H1 (cell line): ENCODE results near the gene SLC28A1. TPM values are rescaled to one million over a fixed set of nuclear protein-coding genes. Genes with fewer than 3 reads are reported as not detected.
A peak's percentile ranks its signal among the peaks of the same experiment; 100 is the strongest.

ENCODE experiments used
- CTCF ChIA-PET: fragments of 300-600 bp; sonication (Branson Sonifier 250); formaldehyde crosslinking; loops from one replicate; lab custom pipeline; 2021; ENCODE audit not compliant: partially characterized antibody; lab: Charles Lee
- POLR2A ChIA-PET: fragments of 300-600 bp; sonication (Branson Sonifier 250); formaldehyde crosslinking; loops from one replicate; lab custom pipeline; 2021; ENCODE audit warnings: inconsistent platforms; ENCODE audit not compliant: partially characterized antibody; lab: Charles Lee
- DNase-seq, 2 experiments: peaks; one replicate each; pipeline versions ENCODE4 v3.0.0 to v3.0.0-alpha.2; 2010 to 2022; ENCODE audit warnings: low spot score in 2 of 2, low read depth in 1 of 2, mixed read lengths in 1 of 2
- FAIRE-seq: peaks from 2 replicates; lab custom pipeline; 2011; peaks lifted over from hg19 to GRCh38; lab: Jason Lieb, UNC
- H2AFZ ChIP-seq: 2 replicates; pipeline ENCODE4 v1.8.1; 2012; ENCODE audit warnings: low read length, inconsistent platforms
- H2AK5ac ChIP-seq: 2 replicates; pipeline ENCODE4 v1.6.1; 2013; ENCODE audit warnings: low read depth, low read length
- H2BK120ac ChIP-seq: replicated peaks from 2 replicates; pipeline ENCODE3; 2013; ENCODE audit warnings: low read depth, low read length, inconsistent platforms
- H2BK12ac ChIP-seq: 2 replicates; pipeline ENCODE4 v1.6.1; 2013; ENCODE audit warnings: low read depth, low read length
- H2BK15ac ChIP-seq: 2 replicates; pipeline ENCODE4 v1.6.1; 2013; ENCODE audit warnings: low read length
- H2BK20ac ChIP-seq: 2 replicates; pipeline ENCODE4 v1.6.1; 2013; ENCODE audit warnings: low read length
- H2BK5ac ChIP-seq: 2 replicates; pipeline ENCODE4 v1.6.1; 2013; ENCODE audit warnings: low read depth, low read length
- H3K14ac ChIP-seq: 2 replicates; pipeline ENCODE4 v1.6.1; 2013; ENCODE audit warnings: inconsistent platforms; ENCODE audit not compliant: insufficient read length
- H3K18ac ChIP-seq: 2 replicates; pipeline ENCODE4 v1.6.1; 2013; ENCODE audit warnings: low read length; ENCODE audit errors: extremely low read depth
- H3K23ac ChIP-seq: 2 replicates; pipeline ENCODE4 v1.6.1; 2013; ENCODE audit warnings: inconsistent platforms; ENCODE audit not compliant: insufficient read length
- H3K23me2 ChIP-seq: 2 replicates; pipeline ENCODE4 v1.6.1; 2013; ENCODE audit warnings: low read depth, low read length
- H3K27ac ChIP-seq: 2 replicates; pipeline ENCODE4 v1.6.1; 2011; ENCODE audit warnings: low read depth, low read length, inconsistent platforms
- H3K27me3 ChIP-seq, 4 experiments: replicated peaks in 1 of 4; 1 replicate in 1 of 4; 2 replicates in 3 of 4; pipeline versions ENCODE4 v1.6.1 to v1.8.1; 2011 to 2013; ENCODE audit warnings: low read length in 3 of 4, mild to moderate bottlenecking in 3 of 4, inconsistent platforms in 2 of 4, mixed read lengths in 2 of 4, moderate library complexity in 1 of 4; ENCODE audit not compliant: control insufficient read depth in 3 of 4, insufficient read depth in 3 of 4; ENCODE audit errors: extremely low read depth in 1 of 4
- H3K36me3 ChIP-seq, 4 experiments: 2 replicates each; pipeline versions ENCODE4 v1.6.1 to v1.8.1; 2011 to 2013; ENCODE audit warnings: mild to moderate bottlenecking in 4 of 4, low read length in 3 of 4, moderate library complexity in 2 of 4, control low read depth in 1 of 4, inconsistent platforms in 1 of 4; ENCODE audit not compliant: insufficient read depth in 4 of 4, control insufficient read depth in 2 of 4
- H3K4ac ChIP-seq: replicated peaks from 2 replicates; pipeline ENCODE3; 2013; ENCODE audit warnings: low read length, low read depth, mixed read lengths, inconsistent platforms; ENCODE audit not compliant: insufficient read length
- H3K4me1 ChIP-seq, 4 experiments: replicated peaks in 1 of 4; 1 replicate in 1 of 4; 2 replicates in 3 of 4; pipeline versions ENCODE4 v1.6.1 to v1.8.1; 2011 to 2013; ENCODE audit warnings: low read length in 3 of 4, inconsistent platforms in 2 of 4, mixed read lengths in 1 of 4; ENCODE audit not compliant: insufficient read depth in 4 of 4, control insufficient read depth in 3 of 4
- H3K4me2 ChIP-seq, 2 experiments: 2 replicates each; pipeline versions ENCODE4 v1.6.1 to v1.8.1; 2011 to 2013; ENCODE audit warnings: low read depth in 2 of 2, low read length in 2 of 2, control low read depth in 1 of 2, inconsistent platforms in 1 of 2, mild to moderate bottlenecking in 1 of 2; ENCODE audit not compliant: insufficient read depth in 1 of 2
- H3K4me3 ChIP-seq, 4 experiments: fragments of 200-600, 300-600 bp in 1 of 4; sonication (generic), shearing (Covaris generic), sonication (Bioruptor Twin) in 1 of 4; 2 replicates each; pipeline versions ENCODE4 v1.5.1 to v1.8.1; 2011 to 2016; ENCODE audit warnings: low read length in 4 of 4, low read depth in 3 of 4, control low read depth in 2 of 4, inconsistent platforms in 2 of 4, mild to moderate bottlenecking in 2 of 4, mixed read lengths in 1 of 4, moderate library complexity in 1 of 4; ENCODE audit not compliant: insufficient read depth in 2 of 4; ENCODE audit errors: extremely low read depth in 1 of 4
- H3K56ac ChIP-seq: replicated peaks from 2 replicates; pipeline ENCODE3; 2013; ENCODE audit warnings: low read depth, mild to moderate bottlenecking, mixed read lengths, low read length, inconsistent platforms; ENCODE audit not compliant: insufficient read length
- H3K79me1 ChIP-seq: 2 replicates; pipeline ENCODE4 v1.6.1; 2013; ENCODE audit warnings: low read depth, low read length, control low read depth
- H3K79me2 ChIP-seq, 2 experiments: 2 replicates each; pipeline versions ENCODE4 v1.6.1 to v1.8.1; 2012 to 2013; ENCODE audit warnings: low read length in 2 of 2, mild to moderate bottlenecking in 2 of 2, inconsistent platforms in 1 of 2; ENCODE audit not compliant: insufficient read depth in 2 of 2, control insufficient read depth in 1 of 2
- H3K9ac ChIP-seq, 4 experiments: replicated peaks in 1 of 4; 1 replicate in 1 of 4; 2 replicates in 3 of 4; pipeline versions ENCODE4 v1.6.1 to v1.8.1; 2011 to 2013; ENCODE audit warnings: low read depth in 3 of 4, low read length in 3 of 4, control low read depth in 2 of 4, mild to moderate bottlenecking in 2 of 4, moderate library complexity in 2 of 4, inconsistent platforms in 1 of 4; ENCODE audit errors: extremely low read depth in 1 of 4
- H3K9me3 ChIP-seq, 2 experiments: 2 replicates each; pipeline versions ENCODE4 v1.6.1 to v1.8.1; 2012 to 2013; ENCODE audit warnings: mild to moderate bottlenecking in 2 of 2, moderate library complexity in 2 of 2, control low read depth in 1 of 2, inconsistent platforms in 1 of 2, low read depth in 1 of 2, low read length in 1 of 2, mixed read lengths in 1 of 2; ENCODE audit not compliant: insufficient read depth in 2 of 2
- H4K20me1 ChIP-seq, 2 experiments: replicated peaks in 1 of 2; 2 replicates each; pipeline versions ENCODE3 to v1.8.1; 2011 to 2013; ENCODE audit warnings: inconsistent platforms in 2 of 2, low read length in 2 of 2, mild to moderate bottlenecking in 1 of 2; ENCODE audit not compliant: insufficient read depth in 2 of 2, control insufficient read depth in 1 of 2
- H4K5ac ChIP-seq: 2 replicates; pipeline ENCODE4 v1.6.1; 2013; ENCODE audit warnings: low read length, low read depth, mixed read lengths, inconsistent platforms; ENCODE audit not compliant: insufficient read length
- H4K8ac ChIP-seq: 2 replicates; pipeline ENCODE4 v1.8.0; 2013; ENCODE audit warnings: mild to moderate bottlenecking, moderate library complexity, low read length, inconsistent platforms; ENCODE audit not compliant: insufficient read depth; ENCODE audit errors: extremely low read depth
- H4K91ac ChIP-seq: replicated peaks from 2 replicates; pipeline ENCODE3; 2013; ENCODE audit warnings: low read length, mixed read lengths, inconsistent platforms; ENCODE audit not compliant: insufficient read length
- RXRA ChIP-seq: IDR thresholded peaks from 2 replicates; pipeline ENCODE4 v1.6.1; 2011; ENCODE audit warnings: low read depth, mild to moderate bottlenecking, low read length, moderate library complexity; ENCODE audit not compliant: insufficient read depth
- SUZ12 ChIP-seq: fragments of 200-600 bp; sonication (generic); IDR thresholded peaks from 2 replicates; pipeline ENCODE4 v1.6.1; 2012; ENCODE audit warnings: mild to moderate bottlenecking, inconsistent platforms, low read length, moderate library complexity, mixed read lengths
- WGBS, 2 experiments: shearing (Covaris generic) in 1 of 2; methylation state at CpG; one replicate each; pipeline versions ENCODE4 v1.1.6 to v1.1.7; 2013 to 2015; ENCODE audit warnings: low lambda C conversion rate in 2 of 2, mixed read lengths in 2 of 2, inconsistent platforms in 1 of 2, low coverage in 1 of 2, missing lambda C conversion rate in 1 of 2; ENCODE audit not compliant: insufficient replicate concordance in 2 of 2, insufficient coverage in 1 of 2, insufficient read length in 1 of 2; ENCODE audit errors: extremely low coverage in 1 of 2, missing lambda C conversion rate in 1 of 2; 5-methylcytosine and 5-hydroxymethylcytosine counted together
- polyA plus RNA-seq, 7 experiments: library from polyadenylated mRNA; depleted of rRNA in 3 of 7; stranded (reverse) in 5 of 7; unstranded in 2 of 7; fragments of >200 nt in 5 of 7; fragments of 200-250 nt in 2 of 7; gene quantifications; 1 replicate in 5 of 7; 2 replicates in 1 of 7; 4 replicates in 1 of 7; pipeline versions ENCODE4 v1.2.1 to v1.2.3, GENCODE V29; 2011 to 2013; ENCODE audit warnings: missing spikeins in 2 of 7, mixed read lengths in 2 of 7
- total RNA-seq: library from RNA; stranded (reverse); fragmentation: NEBNext Ultra II Directional; extraction: Animal tissue kit (Norgen Biotek cat#: 25700); gene quantifications from 2 replicates; pipeline ENCODE4 v1.2.1, GENCODE V29; 2021

SLC28A1 gene
- total and polyA plus RNA-seq, 2 of the 8 experiments (the other 6 are each of a cell fraction or from before 2014, with no cell fraction given) = 0.09 TPM; not detected in 1

- ChIA-PET CTCF (interaction anchor here (0.6 to 2.9 kb wide), 8 partner anchors 22 to 324 kb away, joined by 3 to 11 read pairs (median 3); no protein-coding TSS in a partner anchor), POLR2A (interaction anchor here (1.4 to 1.5 kb wide), 2 partner anchors 10 to 11 kb away, joined by 4 to 6 read pairs; no protein-coding TSS in a partner anchor)
- peaks cover 0 to 10% (median 5%) of the 10 kb centered on the region in 4 experiments; a peak in 6 of 7 replicates for H3K4me1 ChIP-seq
- TF ChIP-seq SUZ12 (0 out of 2 replicates have a peak, but pooled peaks have one; percentile 27), RXRA (no peak)
- WGBS, 2 experiments = 17% methylated on average over 16 of the region's 16 CpGs; no CpG with 5 or more reads in 1 of the 2 experiments
- H3K9ac ChIP-seq = no peak overlapping the region
- no peak overlapping the region for H3K23ac ChIP-seq
- no peaks in the 10 kb centered on the region for H3K79me1 ChIP-seq
- H4K5ac ChIP-seq = no peak overlapping the region
- 0 out of 2 replicates have a peak overlapping the region, but pooled peaks have one; percentile 81 for H2BK15ac ChIP-seq
- no peak overlapping the region; the same call in 1 of the 2 replicates for H4K8ac ChIP-seq
- H3K27ac ChIP-seq = no peak overlapping the region
- H3K4ac ChIP-seq = no peak overlapping the region
- DNase-seq (peak in 1 of 2 experiments; percentile 69), FAIRE-seq (no peak)
- H4K20me1 ChIP-seq = peaks cover 3 to 6% of the 10 kb centered on the region in 2 experiments
- H3K56ac ChIP-seq = no peak overlapping the region
- no peak overlapping the region for H3K14ac ChIP-seq
- H3K23me2 ChIP-seq = peaks cover 14% of the 10 kb centered on the region; the same call in 1 of the 2 replicates
- no peaks in the 10 kb centered on the region for H3K9me3 ChIP-seq
- peak overlapping the region; percentile 57 to 82 for H3K4me2 ChIP-seq
- H3K4me3 ChIP-seq = peak overlapping the region; percentile 11 to 86 (median 64); a peak in 6 of 8 replicates
- no peak overlapping the region for H2BK20ac ChIP-seq
- H3K36me3 ChIP-seq = no peaks in the 10 kb centered on the region
- H2AFZ ChIP-seq = no peak overlapping the region
- H2BK5ac ChIP-seq = no peak overlapping the region
- peaks cover 5 to 43% (median 30%) of the 10 kb centered on the region in 4 experiments for H3K27me3 ChIP-seq
- 0 out of 4 replicates have a peak, but pooled peaks cover 0 to 3% of the 10 kb centered on the region in 2 experiments for H3K79me2 ChIP-seq
- H2BK120ac ChIP-seq = no peak overlapping the region
- no peak overlapping the region for H2BK12ac ChIP-seq
- H3K18ac ChIP-seq = peak overlapping the region; percentile 42
- H4K91ac ChIP-seq = no peak overlapping the region
- H2AK5ac ChIP-seq = no peak overlapping the region
Measured at GRCh38 chr15:84979651-84980050, 95.2 kb downstream of the SLC28A1 start.
